ENCODE measurements around the gene PARP6. TPM values are rescaled to one million over a fixed set of nuclear protein-coding genes. Genes with fewer than 3 reads are reported as not detected.

Gene PARP6
- total and polyA plus RNA-seq, 9 of the 15 experiments (the other 6 are each of a cell fraction or from before 2014, with no cell fraction given): 14.8 to 83.2 (median 28.3) TPM

- TF ChIP-seq BMI1 (IDR thresholded peaks at IDR 0.05; ENCODE audit: low read length) (0 out of 2 replicates have a peak, but pooled peaks have one; percentile 21), PKNOX1 (IDR thresholded peaks at IDR 0.05) (peak; percentile 83), VEZF1 (CRISPR knock-in tag; IDR thresholded peaks at IDR 0.05) (peak; percentile 97), MITF (IDR thresholded peaks at IDR 0.05) (peak; percentile 47; the same call in 1 of the 2 replicates), SAFB (IDR thresholded peaks at IDR 0.05; ENCODE audit: borderline replicate concordance, low read depth, low read length) (peak; percentile 90), NRF1 (conservative IDR thresholded peaks at IDR 0.05 in 1 of 2, IDR thresholded peaks at IDR 0.05 in 1 of 2) (peak; percentile 62), JUN (IDR thresholded peaks at IDR 0.05; ENCODE audit: borderline replicate concordance, low read depth, low read length) (0 out of 2 replicates have a peak, but pooled peaks have one; percentile 24), JUN (CRISPR knock-in tag; IDR thresholded peaks at IDR 0.05; ENCODE audit: borderline replicate concordance) (0 out of 2 replicates have a peak, but pooled peaks have one; percentile 5), RHOXF2B (CRISPR knock-in tag; conservative IDR thresholded peaks at IDR 0.05) (no peak), NKRF (IDR thresholded peaks at IDR 0.05; ENCODE audit: borderline replicate concordance) (0 out of 2 replicates have a peak, but pooled peaks have one; percentile 41), ARNT (IDR thresholded peaks at IDR 0.05) (no peak), CREM (IDR thresholded peaks at IDR 0.05; ENCODE audit: low read depth) (peak; percentile 81), SMARCA5 (IDR thresholded peaks at IDR 0.05) (no peak), ZNF444 (CRISPR knock-in tag; IDR thresholded peaks at IDR 0.05) (no peak), RERE (CRISPR knock-in tag; IDR thresholded peaks at IDR 0.05; ENCODE audit: borderline replicate concordance) (no peak), NFE2 (IDR thresholded peaks at IDR 0.05; ENCODE audit: low read depth) (0 out of 2 replicates have a peak, but pooled peaks have one; percentile 17), BCL6 (CRISPR knock-in tag; IDR thresholded peaks at IDR 0.05) (no peak)
Observed at GRCh38 chr15:72319985-72320671, 47.8 kb upstream of the PARP6 start, which contains the start of gene CELF6 (continued).
